NCI-H774 (cell line): ENCODE results near the gene TMEM255A.
A peak's percentile ranks its signal among the peaks of the same experiment; 100 is the strongest.

Source experiments
- DNase-seq: peaks from one replicate; lab custom pipeline; 2025; lab: John Stamatoyannopoulos, UW

The TMEM255A gene

DNA sequence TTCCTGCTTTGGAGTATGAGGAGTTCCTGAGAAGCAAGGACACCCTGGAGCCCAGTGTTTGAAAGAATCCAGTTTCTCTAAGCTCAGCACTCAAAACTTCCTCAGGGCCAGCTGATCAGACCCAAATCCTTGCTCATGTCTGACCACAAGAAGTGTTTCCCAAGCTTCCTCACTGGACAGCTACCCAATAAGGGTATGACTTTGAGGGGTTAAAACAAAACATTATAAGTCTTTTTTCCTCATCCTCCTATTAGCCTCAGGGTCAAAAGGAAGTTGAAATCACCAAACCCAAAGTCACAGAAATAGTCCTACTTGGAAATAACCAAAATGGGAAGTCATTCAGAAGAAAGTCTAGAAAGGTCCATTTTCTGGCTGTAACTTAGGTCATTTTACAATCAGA lies 46.9 kb downstream of the TMEM255A start:
- DNase-seq: no peak

DNA sequence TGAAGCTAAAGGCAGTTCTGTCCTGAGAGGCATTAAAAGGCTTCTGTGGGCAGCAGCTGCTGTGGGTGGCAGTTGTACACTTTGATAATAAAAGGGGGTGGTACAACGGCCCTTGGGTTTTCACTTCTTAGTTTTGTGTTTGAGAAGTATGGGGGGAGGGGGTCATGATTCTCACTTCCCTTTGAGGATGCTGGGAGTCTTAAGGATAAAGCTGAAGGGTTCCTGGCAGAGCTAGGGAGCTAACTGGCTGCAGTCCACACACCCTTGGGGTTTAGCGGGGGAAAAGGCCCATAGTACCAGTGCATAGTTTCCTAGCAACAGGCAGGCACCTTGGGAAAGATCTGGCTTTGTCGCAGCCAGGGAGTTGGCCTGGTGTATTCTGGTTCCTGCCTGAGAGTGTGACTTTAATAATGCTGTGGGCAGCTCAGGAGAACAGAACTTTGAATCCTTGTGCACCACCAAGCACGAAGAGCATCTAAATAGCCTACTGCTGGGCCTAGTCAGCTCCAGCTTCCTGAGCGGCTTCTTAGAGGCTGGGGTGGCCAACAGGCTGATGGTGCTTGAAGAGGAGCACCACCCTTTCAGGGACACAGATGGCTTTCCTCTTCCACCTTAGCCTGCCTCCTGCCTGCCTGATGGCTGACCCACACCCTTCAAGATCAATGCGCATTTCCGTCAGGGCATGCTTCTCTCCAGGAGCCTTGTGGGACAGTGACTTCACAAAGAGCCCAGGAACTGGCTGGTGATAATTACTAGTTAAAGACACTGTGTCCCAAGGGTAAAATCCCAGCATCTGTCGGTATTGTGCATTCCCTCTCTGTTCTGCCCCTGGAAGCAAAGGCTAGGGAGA lies 48.2 kb downstream of the TMEM255A start:
- no peak for DNase-seq

DNA sequence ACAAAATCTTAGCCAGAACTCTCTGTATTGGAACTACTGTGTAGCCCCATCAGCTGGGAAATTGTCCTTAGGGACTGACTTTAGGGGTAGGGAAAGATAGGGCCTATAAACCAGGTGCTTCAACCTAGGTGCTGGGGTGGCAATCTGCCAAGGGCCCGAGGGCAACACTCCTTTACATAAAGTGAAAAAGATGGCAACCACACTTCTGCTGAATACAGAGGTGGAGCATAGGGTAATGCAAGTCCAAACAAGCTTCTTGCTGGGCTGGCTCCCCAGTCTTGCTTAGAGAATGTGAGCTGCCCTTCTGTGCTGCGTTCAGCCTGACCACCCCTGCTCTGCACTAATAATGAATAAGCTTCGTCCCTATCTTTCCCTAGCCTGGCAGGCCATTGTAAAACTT lies 50.9 kb downstream of the TMEM255A start:
- DNase-seq: no peak

DNA sequence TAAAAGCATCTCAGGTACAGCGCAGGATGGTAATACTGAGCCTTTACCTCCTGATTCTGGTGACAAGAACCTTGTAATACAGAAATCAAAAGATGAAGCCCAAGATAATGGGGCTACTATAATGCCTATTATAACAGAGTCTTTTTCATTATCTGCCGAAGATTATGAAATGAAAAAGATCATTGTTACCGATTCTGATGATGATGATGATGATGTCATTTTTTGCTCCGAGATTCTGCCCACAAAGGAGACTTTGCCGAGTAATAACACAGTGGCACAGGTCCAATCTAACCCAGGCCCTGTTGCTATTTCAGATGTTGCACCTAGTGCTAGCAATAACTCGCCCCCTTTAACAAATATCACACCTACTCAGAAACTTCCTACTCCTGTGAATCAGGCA lies 57.5 kb downstream of the TMEM255A start:
- DNase-seq: no peak

DNA sequence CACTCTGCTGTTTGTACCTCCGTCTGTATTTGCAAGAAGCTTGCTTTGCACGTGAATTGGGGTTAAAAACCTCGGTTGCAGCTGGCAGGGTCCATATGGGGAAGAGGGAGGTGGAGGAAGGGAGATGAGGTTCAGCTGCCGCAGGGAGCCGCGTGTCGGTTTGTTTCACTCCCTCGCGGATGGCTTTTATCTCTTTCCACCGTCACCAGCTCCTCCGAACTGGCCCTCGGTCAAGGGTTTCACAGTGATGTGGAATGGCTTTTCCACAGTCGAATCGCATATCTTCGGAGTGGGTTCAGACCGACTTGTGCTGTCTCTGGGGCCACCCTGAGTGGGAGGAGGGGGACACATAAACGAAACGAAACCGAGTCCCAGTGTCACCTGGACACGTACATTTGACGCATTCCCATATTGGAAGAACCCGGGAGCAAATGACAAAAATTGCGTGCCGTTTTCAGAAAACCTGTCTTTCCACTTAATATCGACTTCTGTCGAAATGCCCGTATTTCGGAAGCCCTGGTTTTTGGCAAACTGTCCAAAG lies 59.7 kb downstream of the TMEM255A start:
- DNase-seq: peak; percentile 24

DNA sequence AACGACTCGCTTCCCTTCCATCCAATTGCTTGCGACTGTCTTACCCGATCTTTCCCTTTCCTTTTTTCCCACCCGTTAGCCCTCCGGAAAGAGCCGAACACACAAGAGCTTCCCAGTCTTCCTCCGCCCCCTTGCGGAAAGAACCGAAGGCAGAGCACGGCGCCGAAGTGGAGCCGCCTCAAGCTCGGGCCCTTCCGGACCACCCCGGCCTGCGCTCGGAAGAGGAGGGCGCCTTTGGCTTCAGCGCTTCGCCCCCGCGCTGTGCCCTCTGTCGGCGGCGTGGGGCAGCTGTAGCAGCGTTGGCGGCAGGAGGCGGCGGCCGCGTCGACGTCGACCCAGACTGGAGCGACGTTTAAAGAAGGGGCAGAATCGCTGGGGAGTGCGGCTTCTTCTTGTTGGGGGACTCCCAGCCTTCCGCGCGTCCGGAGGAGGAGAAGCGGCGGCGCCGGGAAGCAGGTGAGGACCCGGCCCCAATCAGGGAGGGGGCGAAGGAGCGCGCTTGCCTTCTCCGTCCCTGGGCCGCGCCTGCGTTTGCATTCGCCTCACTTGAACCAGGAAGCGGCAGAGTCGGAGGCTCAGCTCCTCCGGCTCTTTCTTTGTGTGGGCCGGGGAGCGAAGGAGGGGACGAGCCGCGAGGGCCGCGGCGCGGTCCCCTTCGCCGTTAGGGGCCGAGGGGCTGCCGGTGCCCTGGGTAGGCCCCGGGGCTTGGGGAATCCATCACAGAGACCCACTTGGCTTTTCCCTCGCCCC lies 60.6 kb downstream of the TMEM255A start, which contains the start of gene ZBTB33:
Gene ZBTB33, plus strand, starts transcription at position 291 of the 750 bp plus-strand sequence. CDS start 2,604 bp downstream, outside the sequence.
- DNase-seq: peak; percentile 96

DNA sequence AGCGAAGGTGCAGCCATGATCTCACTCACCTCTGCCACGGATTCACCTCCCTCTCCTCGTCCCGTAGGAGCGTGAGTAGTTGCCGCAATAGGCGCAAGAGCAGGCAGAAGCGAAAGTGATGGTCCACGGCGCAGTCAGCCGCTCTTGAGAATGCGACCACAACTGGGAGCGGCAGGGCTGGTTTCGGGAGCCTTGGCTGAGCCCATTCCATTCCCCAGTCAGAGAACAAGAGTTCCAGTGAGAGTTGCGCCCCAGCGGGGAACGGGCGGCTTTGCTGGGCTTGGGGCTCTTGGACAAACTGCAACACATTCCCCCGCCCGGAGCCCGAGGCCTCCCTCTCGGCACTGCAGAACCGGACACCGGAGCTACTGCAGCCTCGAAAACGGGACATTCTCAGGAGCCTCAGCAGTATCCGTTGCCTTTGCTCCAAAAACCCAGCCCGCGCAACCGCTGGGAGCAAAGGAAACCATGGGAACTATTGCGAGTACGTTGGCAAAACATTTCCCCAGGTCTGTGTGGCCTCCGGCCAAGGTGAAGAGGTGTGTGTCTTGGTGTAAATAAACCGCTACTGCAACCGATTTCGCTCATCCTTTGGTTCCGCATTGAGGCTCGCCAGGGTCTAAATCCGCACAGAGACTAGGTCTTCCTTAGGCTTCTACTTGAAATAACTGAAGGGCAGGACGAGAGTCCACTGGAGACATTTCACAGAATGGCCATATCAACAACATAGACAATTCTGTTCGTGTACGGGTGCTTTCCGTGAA lies 66.3 kb downstream of the TMEM255A start:
- peak; percentile 87 for DNase-seq

DNA sequence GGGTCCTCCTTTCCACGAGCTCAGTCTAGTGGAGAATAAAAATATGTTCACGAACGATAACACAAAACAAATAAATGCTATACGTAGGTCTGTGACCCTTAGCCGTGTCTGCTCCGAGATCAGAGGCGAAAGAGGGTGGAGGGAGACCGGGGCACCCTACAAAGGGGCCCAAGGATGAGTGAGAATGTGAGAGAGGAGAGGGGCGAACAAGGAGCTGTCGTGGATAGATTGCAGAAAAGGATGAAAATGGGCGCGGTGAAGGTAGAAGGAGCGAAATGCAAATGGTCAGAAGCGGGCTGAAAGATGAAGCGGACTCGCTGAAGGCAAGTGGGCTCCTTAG lies 66.9 kb downstream of the TMEM255A start:
- DNase-seq: no peak

DNA sequence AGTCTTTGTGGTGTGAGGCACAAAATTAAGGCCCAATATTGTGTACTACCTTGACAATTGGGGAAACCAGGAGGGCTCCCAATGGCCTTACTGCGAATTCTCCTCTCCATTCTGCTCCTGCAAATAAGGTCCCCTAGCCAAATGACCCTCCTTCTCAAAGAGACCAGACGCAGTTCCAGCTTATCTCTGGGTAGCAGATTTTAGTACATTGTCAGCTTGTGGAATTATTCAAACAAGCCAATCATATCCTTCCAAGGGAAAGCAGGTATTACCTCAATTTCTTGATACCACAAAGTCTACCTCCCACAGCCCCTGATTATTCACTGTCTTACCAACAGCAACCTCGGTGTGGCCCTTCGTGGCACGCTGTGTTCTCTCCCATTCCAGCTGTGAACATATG lies 68.4 kb downstream of the TMEM255A start:
- no peak for DNase-seq

DNA sequence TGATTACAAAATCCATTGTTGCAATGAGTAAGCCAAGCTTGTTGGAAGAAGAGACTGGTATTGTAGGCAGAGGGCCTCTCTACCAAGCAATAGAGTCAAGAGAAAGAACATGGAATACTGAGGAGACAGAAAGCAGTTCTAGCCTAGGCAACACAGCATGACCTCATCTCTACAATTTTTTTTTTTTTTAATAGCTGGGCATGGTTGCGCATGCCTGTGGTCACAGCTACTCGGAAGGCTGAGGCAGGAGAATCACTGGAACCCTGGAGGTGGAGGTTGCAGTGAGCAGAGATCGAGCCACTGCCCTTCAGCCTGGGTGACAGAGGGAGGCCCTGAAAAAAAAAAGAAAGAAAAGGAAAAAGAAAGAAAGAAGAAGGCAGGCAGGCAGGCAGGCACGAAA lies 72.3 kb downstream of the TMEM255A start:
- DNase-seq: no peak

DNA sequence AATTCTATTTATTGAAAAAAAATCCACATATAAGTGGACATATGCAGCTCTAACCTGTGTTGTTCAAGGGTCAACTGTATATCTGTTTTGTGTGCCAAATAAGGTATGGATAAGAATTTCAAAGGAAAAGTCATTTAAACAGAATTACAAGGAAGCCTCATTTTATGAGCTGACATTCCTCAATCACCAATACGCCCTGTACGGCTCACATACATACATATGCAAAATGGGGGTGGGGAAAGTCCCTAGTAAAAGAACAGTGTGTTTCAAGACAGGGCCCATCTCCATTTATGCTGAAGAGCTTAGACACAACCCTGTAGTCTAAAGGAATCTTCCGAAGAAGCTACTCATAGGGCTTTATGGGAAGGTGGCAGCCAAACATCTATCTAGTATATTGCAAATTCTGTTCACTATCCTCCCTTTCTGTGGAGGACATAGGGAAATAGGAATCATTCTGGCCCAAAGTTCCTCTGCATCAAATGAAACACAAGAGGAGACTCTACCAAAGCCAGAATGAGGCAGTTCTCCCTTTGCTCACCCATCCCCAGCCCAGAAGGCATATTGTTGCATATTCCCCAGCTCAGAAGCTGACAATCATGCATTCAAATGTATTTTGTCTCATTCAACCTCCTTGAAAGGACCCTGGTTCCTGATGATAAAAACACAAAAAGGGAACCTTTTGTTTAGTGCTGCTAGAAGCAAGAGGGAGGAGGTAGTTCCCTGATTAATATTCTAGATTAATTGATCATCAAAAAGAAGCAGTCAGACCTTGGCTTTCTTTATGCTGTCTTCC lies 74.4 kb downstream of the TMEM255A start:
- no peak for DNase-seq

DNA sequence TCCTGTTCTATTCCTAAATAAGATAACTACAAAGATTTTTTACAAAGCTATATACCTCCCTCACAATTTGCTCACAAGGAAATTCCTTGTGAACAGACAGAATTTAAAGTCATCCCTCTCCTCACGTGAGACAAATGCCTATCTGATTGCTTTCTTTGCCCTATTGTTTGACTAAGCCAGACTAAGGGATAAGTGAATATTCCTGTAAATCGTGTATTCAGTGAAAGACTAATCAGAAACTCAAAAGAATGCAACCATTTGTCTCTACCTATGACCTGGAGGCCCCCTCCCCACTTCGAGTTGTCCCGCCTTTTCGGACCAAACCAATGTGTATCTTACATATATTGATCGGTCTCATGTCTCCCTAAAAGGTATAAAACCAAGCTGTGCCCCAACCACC lies 76.0 kb downstream of the TMEM255A start:
- DNase-seq: no peak

DNA sequence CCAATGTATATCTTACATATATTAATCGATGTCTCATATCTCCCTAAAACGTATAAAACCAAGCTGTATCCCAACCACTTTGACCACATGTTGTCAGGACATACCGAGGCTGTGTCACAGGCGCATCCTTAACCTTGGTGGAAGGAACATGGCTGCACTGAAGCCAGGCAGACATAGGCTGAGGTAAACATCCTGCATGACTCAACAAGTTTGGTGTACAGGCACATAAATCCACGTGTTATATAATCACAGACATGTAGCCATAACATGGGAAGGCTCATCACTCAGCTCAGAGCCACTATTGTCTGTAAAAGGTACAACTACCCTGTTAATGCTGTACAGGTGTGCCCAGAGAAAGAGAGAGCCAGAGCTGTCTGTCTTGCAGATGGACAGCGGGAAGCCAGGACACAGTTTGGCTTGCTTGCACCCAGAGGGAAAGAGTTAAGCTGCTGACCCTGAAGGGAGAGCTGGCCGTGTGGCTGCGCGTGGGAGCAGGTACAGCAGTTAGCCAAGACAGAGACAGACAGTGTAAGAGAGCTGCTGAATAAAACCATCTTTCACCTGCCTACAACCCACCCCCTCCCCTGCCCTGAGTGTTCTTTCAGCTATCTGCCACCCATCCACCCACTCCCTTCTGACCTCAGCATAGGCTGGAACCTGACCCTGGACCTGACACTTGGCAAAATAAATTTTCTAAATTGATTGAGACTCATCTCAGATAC lies 82.9 kb downstream of the TMEM255A start:
- no peak for DNase-seq

DNA sequence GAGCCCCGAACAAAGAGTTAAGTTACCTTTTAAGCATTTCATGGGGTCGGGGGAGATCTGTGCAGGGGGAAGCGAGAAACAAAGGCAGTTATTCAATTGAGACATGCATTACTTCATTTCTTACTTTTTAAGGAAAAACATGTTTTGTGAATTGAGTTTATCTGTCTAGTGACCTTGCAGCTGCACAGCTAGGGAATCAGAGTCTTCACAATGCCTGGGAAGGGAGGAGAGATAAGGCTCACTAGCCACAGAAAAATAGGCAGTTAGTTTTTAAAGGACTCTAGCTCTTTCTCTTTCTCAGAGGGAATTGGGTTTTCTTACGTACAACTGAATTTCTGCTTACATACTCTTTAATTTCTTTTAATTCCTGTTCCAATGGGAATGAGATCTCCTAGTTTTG lies 86.9 kb downstream of the TMEM255A start:
- DNase-seq: no peak

DNA sequence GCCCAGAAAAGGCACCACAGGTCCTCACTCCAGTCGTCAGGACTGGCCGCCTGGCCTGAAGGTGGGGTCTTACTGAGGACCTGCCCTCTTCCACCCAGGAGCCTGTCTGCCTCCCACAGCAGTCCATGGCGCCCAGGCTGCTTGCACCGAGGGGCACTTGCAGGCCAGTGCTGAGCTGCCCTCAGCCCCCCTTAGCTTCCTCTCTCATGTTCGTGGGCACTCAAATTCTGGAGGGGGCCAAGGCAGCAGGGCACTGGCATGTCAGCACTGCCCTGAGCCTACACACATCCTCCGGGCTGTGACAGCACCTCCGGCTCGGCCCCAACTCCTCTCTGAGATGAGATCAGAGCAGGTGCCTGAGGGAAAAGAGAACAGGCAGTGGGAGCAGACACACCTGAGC lies 87.9 kb downstream of the TMEM255A start:
- no peak for DNase-seq

DNA sequence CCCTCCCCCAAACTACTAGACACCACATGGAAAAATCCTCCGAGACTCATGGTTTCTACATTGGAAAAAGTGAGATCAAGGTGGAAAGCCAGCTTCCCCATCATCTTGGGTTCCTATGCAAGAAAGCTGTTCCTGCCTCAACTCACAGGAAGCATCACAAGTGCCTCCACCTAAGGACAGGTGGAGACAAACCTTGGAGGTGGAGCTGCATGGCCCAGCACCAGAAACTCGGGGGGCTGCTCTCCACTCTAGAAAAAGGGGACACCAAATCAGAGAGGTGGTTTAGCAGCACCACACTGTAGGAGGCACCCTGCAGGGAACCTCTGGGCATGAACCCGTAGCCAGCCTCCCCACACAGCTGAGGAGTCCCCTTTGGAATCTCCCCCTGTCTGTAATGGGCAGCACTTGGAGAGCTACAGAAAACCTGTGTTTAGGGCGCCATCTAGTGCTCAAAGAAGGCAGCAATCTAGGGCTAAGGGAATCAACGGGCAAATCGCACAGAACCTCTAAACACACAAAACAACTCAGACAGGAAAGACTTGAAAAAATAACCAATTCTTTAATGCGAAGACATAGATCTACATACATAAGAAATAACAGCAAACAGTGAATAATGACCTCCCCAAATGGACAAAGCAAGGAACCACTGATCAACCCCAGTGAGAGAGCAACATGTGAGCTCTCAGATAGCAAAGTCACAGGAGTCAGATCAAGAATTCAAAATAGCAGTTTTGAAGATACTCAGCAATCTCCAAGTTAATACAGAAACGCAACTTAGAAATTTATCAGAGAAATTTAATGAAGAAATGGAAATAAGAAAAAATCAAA lies 97.6 kb downstream of the TMEM255A start:
- peak; percentile 56 for DNase-seq
